ENCODE data around the gene ZNRF2.

GRCh38 chr7:30367561-30367960 lies 83.2 kb downstream of the ZNRF2 start:
- TF ChIP-seq CTCF (IDR thresholded peaks at IDR 0.05; ENCODE audit: low read depth, low read length) (no peak), POLR2A (IDR thresholded peaks at IDR 0.05; ENCODE audit: extremely low read depth, insufficient read length) (no peak), MYC (IDR thresholded peaks at IDR 0.05; ENCODE audit: low read depth, low read length) (no peak), MAX (IDR thresholded peaks at IDR 0.05; ENCODE audit: low read depth, low read length) (no peak)
